Measurements from ENCODE around the gene CLN3. TPM values are rescaled to one million over a fixed set of nuclear protein-coding genes. Genes with fewer than 3 reads are reported as not detected.
"Not testable (repeated sequence)": the region's sequence is repeated elsewhere in the genome, so short reads cannot be mapped to it uniquely, and the experiment has no call there.

The CLN3 gene
- total RNA-seq, 1 donor from 2014 or later, result 73.7 TPM

GRCh38 chr16:28527985-28528384, 36.1 kb upstream of the CLN3 start:
- intact Hi-C loops (cut with DNase I), result no loop called here

DNA sequence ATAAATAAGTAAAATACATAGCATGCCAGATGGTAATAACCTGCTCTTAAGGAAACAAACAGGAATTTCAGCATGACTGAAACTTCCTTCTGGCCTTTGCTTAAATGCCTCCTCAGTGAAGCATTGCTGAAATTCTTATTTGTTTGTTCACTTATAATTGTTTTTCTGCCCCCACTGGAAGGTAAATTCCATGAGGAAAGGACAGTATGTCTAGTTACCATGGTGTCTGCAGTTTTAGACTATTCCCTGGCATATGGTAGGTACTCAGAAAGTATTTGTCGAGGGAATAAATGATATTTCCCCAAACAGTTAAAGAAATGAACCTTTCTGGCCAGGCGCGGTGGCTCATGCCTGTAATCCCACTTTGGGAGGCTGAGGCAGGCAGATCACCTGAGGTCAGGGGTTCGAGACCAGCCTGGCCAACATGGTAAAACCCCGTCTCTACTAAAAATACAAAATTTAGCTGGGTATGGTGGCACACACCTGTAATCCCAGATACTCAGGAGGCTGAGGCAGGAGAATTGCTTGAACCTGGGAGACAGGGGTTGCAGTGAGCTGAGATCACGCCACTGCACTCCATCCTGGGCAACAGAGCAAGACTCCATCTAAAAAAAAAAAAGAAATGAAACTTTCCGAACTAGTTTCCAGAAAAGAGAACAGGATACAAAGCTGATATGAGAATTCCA, 35.4 kb upstream of the CLN3 start:
- H3K9me3 ChIP-seq; intact Hi-C loops (cut with DNase I); H3K27me3 ChIP-seq; H3K4me1 ChIP-seq; DNase-seq; H3K36me3 ChIP-seq; H3K4me3 ChIP-seq; ATAC-seq; H3K27ac ChIP-seq: not testable (repeated sequence)

More at GRCh38 chr16:28527985-28528384, 36.1 kb upstream of the CLN3 start:
- Histone ChIP-seq H3K27me3 (no peaks in the 10 kb centered on the region), H3K4me1 (peaks cover 13% of the 10 kb centered on the region), H3K9me3 (no peaks in the 10 kb centered on the region), H3K4me3 (no peak overlapping the region), H3K27ac (no peak overlapping the region), H3K36me3 (no peaks in the 10 kb centered on the region)
- no peak for ATAC-seq
- TF ChIP-seq CTCF (IDR thresholded peaks at IDR 0.05), result no peak
- DNase-seq, result no peak

GRCh38 chr16:28526201-28527099, 34.6 kb upstream of the CLN3 start:
- Histone ChIP-seq H3K27ac (no peak overlapping the region), H3K4me1 (no peaks in the 10 kb centered on the region), H3K4me3 (no peak overlapping the region), H3K36me3 (no peaks in the 10 kb centered on the region), H3K9me3 (no peaks in the 10 kb centered on the region), H3K27me3 (no peaks in the 10 kb centered on the region)
- TF ChIP-seq CTCF (IDR thresholded peaks at IDR 0.05), result no peak
- intact Hi-C loops (cut with DNase I), result no loop called here
- no peak for DNase-seq
- no peak for ATAC-seq

DNA sequence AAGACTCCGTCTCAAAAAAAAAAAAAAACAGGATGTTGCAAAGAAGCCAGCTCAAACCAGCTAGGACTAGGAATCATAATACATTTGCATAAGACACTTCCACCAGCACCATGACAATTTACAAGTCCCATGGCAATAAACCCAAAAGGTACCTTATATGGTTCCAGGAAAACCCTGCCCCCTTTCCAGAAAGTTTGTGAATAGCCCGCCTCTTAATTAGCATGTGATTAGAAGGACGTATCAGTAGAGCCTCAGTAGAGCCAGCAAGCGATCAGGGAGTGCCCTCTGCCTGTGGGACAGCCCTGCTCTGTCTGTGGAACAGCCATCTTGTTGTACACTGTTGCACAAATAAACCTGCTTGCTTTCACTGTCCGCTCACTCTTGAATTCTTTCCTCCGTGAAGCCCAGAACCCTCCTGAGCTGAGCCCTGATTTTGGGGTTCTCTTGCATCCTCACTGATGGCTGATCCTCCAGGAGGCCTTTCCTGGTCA, 32.9 kb upstream of the CLN3 start:
- no peaks in the 10 kb centered on the region for H3K27me3 ChIP-seq

GRCh38 chr16:28522792-28523191, 30.9 kb upstream of the CLN3 start:
- no peaks in the 10 kb centered on the region for H3K9me3 ChIP-seq
- no peaks in the 10 kb centered on the region for H3K4me1 ChIP-seq
- no peaks in the 10 kb centered on the region for H3K27me3 ChIP-seq
- no peaks in the 10 kb centered on the region for H3K36me3 ChIP-seq
- DNase-seq, result no peak
- H3K4me3 ChIP-seq, result no peak overlapping the region
- intact Hi-C loops (cut with DNase I), result no loop called here
- no peak for ATAC-seq
- no peak for TF ChIP-seq CTCF (IDR thresholded peaks at IDR 0.05)
- H3K27ac ChIP-seq, result no peak overlapping the region

More for the DNA sequence above, 32.9 kb upstream of the CLN3 start:
- Histone ChIP-seq H3K4me1 (no peaks in the 10 kb centered on the region), H3K36me3 (no peaks in the 10 kb centered on the region), H3K9me3 (no peaks in the 10 kb centered on the region), H3K4me3 (no peak overlapping the region), H3K27ac (no peak overlapping the region)
- no peak for DNase-seq
- no peak for TF ChIP-seq CTCF (IDR thresholded peaks at IDR 0.05)
- ATAC-seq, result peak; percentile 39
- intact Hi-C loops (cut with DNase I), result no loop called here

GRCh38 chr16:28521436-28521835, 29.6 kb upstream of the CLN3 start:
- TF ChIP-seq CTCF (IDR thresholded peaks at IDR 0.05), result no peak
- no peaks in the 10 kb centered on the region for H3K36me3 ChIP-seq
- no peaks in the 10 kb centered on the region for H3K4me1 ChIP-seq
- H3K27ac ChIP-seq, result no peak overlapping the region
- DNase-seq (no peak), ATAC-seq (no peak)
- H3K9me3 ChIP-seq, result no peaks in the 10 kb centered on the region
- H3K4me3 ChIP-seq, result no peak overlapping the region
- intact Hi-C loops (cut with DNase I), result no loop called here
- no peaks in the 10 kb centered on the region for H3K27me3 ChIP-seq
